Neutrophil (primary cell): Measurements from ENCODE around the gene GGCX.
A peak's percentile ranks its signal among the peaks of the same experiment; 100 is the strongest.

Experiments
- H3K27ac ChIP-seq: fragments of 200-600 bp; sonication (generic); 2 replicates; pipeline ENCODE4 v1.5.1; 2016; ENCODE audit warnings: mild to moderate bottlenecking, moderate library complexity
- H3K27me3 ChIP-seq: fragments of 200-600 bp; sonication (generic); 2 replicates; pipeline ENCODE4 v1.6.0; 2016; ENCODE audit warnings: mild to moderate bottlenecking
- H3K36me3 ChIP-seq: fragments of 200-600 bp; sonication (generic); 2 replicates; pipeline ENCODE4 v1.5.1; 2017
- H3K4me1 ChIP-seq, 2 experiments: fragments of 200-600 bp in 1 of 2; sonication (generic) in 1 of 2; 1 replicate in 1 of 2; 2 replicates in 1 of 2; pipeline versions ENCODE4 v1.5.1 to v1.6.1; 2013 to 2016; ENCODE audit warnings: low read depth in 1 of 2, low read length in 1 of 2, mild to moderate bottlenecking in 1 of 2, moderate library complexity in 1 of 2; ENCODE audit not compliant: control insufficient read depth in 1 of 2, insufficient read depth in 1 of 2
- H3K4me3 ChIP-seq, 2 experiments: fragments of 200-600 bp in 1 of 2; sonication (generic) in 1 of 2; 1 replicate in 1 of 2; 2 replicates in 1 of 2; pipeline ENCODE4 v1.5.1; 2013 to 2016; ENCODE audit warnings: low read depth in 1 of 2, low read length in 1 of 2, mild to moderate bottlenecking in 1 of 2, moderate library complexity in 1 of 2
- H3K9me3 ChIP-seq: fragments of 200-600 bp; sonication (generic); 2 replicates; pipeline ENCODE4 v1.5.1; 2016
- CTCF ChIP-seq: fragments of 200-600 bp; sonication (generic); IDR thresholded peaks from 2 replicates; pipeline ENCODE4 v1.5.1; 2016; ENCODE audit warnings: antibody characterized with exemption

The GGCX gene

GRCh38 chr2:85522090-85522647 is 39.1 kb downstream of the GGCX start:
- H3K4me1 ChIP-seq = peaks cover 29 to 33% of the 10 kb centered on the region in 2 experiments
- no peaks in the 10 kb centered on the region for H3K27me3 ChIP-seq
- no peak overlapping the region for H3K4me3 ChIP-seq
- no peak for TF ChIP-seq CTCF
- no peaks in the 10 kb centered on the region for H3K9me3 ChIP-seq
- H3K27ac ChIP-seq = no peak overlapping the region
- no peaks in the 10 kb centered on the region for H3K36me3 ChIP-seq

GRCh38 chr2:85516653-85517389 is 44.5 kb downstream of the GGCX start:
- Histone ChIP-seq H3K27ac (peak overlapping the region; percentile 92), H3K9me3 (no peaks in the 10 kb centered on the region), H3K36me3 (no peaks in the 10 kb centered on the region), H3K27me3 (no peaks in the 10 kb centered on the region), H3K4me3 (peak overlapping the region; percentile 58 to 71), H3K4me1 (peaks cover 19 to 21% of the 10 kb centered on the region in 2 experiments)
- TF ChIP-seq CTCF = no peak

GRCh38 chr2:85514323-85514722 is 47.0 kb downstream of the GGCX start:
- peaks cover 19 to 21% of the 10 kb centered on the region in 2 experiments for H3K4me1 ChIP-seq
- no peak for TF ChIP-seq CTCF
- no peaks in the 10 kb centered on the region for H3K9me3 ChIP-seq
- no peak overlapping the region for H3K27ac ChIP-seq
- no peak overlapping the region for H3K4me3 ChIP-seq
- no peaks in the 10 kb centered on the region for H3K27me3 ChIP-seq
- H3K36me3 ChIP-seq = no peaks in the 10 kb centered on the region

GRCh38 chr2:85511008-85511811 is 50.1 kb downstream of the GGCX start:
- Histone ChIP-seq H3K4me3 (no peak overlapping the region), H3K27me3 (no peaks in the 10 kb centered on the region), H3K9me3 (no peaks in the 10 kb centered on the region), H3K4me1 (peaks cover 5 to 8% of the 10 kb centered on the region in 2 experiments), H3K36me3 (no peaks in the 10 kb centered on the region), H3K27ac (no peak overlapping the region)
- no peak for TF ChIP-seq CTCF

- Histone ChIP-seq H3K4me1 (peaks cover 12 to 18% of the 10 kb centered on the region in 2 experiments), H3K27me3 (no peaks in the 10 kb centered on the region), H3K36me3 (no peaks in the 10 kb centered on the region), H3K9me3 (no peaks in the 10 kb centered on the region), H3K4me3 (no peak overlapping the region), H3K27ac (no peak overlapping the region)
- no peak for TF ChIP-seq CTCF
These were observed 54.5 kb downstream of the GGCX start for GRCh38 chr2:85506768-85507181.
